Activated naive CD4-positive, alpha-beta T cell treated with anti-CD3 and anti-CD28 coated beads, Interleukin-2, amount 50 U/mL, for 24 hours (primary cell): Measurements from ENCODE around the gene ITIH2.
"Not testable (repeated sequence)": the region's sequence is repeated elsewhere in the genome, so short reads cannot be mapped to it uniquely, and the experiment has no call there.

Source experiments
- H3K27ac Mint-ChIP-seq: one replicate; pipeline ENCODE4 v1.8.0; 2021; ENCODE audit warnings: mild to moderate bottlenecking, mixed read lengths
- H3K27me3 Mint-ChIP-seq: one replicate; pipeline ENCODE4 v1.8.0; 2021; ENCODE audit warnings: mixed read lengths
- H3K36me3 Mint-ChIP-seq: one replicate; pipeline ENCODE4 v1.8.0; 2021; ENCODE audit warnings: mixed read lengths
- H3K4me1 Mint-ChIP-seq: one replicate; pipeline ENCODE4 v1.8.0; 2021; ENCODE audit warnings: mixed read lengths
- H3K4me3 Mint-ChIP-seq: one replicate; pipeline ENCODE4 v1.8.0; 2021; ENCODE audit warnings: mild to moderate bottlenecking, mixed read lengths
- H3K9me3 Mint-ChIP-seq: one replicate; pipeline ENCODE4 v1.8.0; 2021; ENCODE audit warnings: mixed read lengths

The ITIH2 gene

DNA sequence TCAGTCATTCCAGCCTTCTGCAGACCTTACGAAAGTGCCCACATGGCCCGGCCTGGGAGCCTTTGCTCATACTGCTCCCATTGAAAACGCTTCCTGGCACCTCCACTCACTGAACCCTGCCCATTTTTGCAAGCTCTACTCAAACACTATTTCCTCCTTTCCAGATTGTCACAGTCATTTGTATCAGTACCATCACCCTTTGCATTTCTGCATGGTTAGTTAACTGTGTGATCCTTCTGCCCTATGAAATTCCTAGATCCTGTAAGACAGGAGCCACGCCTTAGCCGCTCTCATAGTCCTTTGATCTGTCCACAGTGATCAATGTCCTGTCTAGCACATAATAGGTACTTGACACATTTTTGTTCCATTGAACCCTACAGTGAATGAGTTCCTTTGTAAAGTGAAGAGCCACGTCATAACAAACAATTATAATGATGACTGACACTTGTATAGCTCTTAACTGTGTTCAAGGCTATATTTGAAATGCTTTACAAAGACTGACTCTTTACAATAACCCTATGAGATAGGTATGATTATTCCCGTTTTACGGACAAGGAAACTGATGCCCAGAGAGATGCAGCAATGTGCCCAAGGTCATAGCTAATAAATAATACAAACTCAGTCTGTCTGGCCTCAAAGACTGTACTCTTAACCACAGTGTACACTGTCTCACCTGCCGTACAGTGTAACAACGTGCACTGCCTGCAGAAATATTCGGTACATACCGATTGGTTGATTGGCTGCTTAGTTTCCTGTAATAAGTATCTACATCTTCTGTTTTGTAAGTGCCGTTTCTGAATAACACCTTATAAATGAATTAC, 16.6 kb upstream of the ITIH2 start:
- Mint-ChIP-seq H3K27ac (no peak overlapping the region), H3K36me3 (peaks cover 1% of the 10 kb centered on the region), H3K4me1 (peaks cover 5% of the 10 kb centered on the region), H3K27me3 (no peaks in the 10 kb centered on the region), H3K4me3 (no peak overlapping the region), H3K9me3 (no peaks in the 10 kb centered on the region)

DNA sequence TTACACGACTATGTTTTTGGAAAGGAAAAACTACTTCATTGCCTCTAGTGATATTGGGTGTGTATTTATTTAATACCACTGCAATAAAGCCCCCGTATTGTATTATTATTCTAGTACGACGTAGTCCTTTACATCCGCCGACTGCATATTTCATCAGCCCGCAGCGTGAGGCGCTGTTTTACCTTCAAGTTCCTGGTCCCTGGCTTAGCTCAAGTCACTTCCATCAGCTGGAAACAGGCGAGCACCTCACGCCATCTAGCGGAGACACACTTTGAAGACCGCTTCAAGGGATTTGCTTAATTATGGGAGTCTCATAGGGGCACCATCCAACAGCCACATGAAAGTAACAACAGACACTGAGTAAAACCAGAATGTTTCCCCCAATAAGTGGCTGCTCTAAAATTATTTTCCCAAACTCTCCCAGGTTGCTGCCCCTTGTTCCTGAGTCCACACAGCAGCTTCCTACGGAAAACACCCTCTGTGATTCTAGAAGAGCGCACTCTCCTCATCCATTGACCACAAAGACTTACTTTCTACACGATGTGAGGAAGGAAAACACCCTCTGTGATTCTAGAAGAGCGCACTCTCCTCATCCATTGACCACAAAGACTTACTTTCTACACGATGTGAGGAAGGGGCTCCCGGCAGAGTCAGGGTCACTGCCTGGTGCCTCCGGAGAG, 15.7 kb upstream of the ITIH2 start:
- no peak overlapping the region for H3K27ac Mint-ChIP-seq
- H3K27me3 Mint-ChIP-seq: no peaks in the 10 kb centered on the region
- peaks cover 5% of the 10 kb centered on the region for H3K4me1 Mint-ChIP-seq
- peaks cover 1% of the 10 kb centered on the region for H3K36me3 Mint-ChIP-seq
- H3K4me3 Mint-ChIP-seq: no peak overlapping the region
- no peaks in the 10 kb centered on the region for H3K9me3 Mint-ChIP-seq

DNA sequence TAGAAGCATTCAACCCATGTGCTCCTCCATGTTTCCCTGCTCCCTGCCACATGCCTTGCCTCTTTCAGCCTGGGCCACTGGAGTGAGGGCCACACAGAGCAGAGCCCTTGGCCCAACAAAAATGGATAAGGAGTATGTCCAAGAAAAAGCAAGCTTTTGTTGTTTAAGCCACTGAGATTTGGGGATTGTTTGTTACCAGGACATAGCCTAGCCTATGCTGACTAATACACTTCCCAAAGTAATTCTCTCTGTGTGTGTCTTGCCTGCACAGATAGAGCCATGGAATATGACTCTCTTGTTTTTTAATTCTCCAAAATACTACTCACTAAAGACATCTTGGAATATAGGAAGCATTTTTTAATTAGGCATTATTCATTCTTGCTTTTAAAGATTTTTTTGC, 13.5 kb upstream of the ITIH2 start:
- peaks cover 5% of the 10 kb centered on the region for H3K36me3 Mint-ChIP-seq
- H3K4me3 Mint-ChIP-seq: no peak overlapping the region
- H3K9me3 Mint-ChIP-seq: peaks cover 7% of the 10 kb centered on the region
- peaks cover 5% of the 10 kb centered on the region for H3K4me1 Mint-ChIP-seq
- no peaks in the 10 kb centered on the region for H3K27me3 Mint-ChIP-seq
- no peak overlapping the region for H3K27ac Mint-ChIP-seq

DNA sequence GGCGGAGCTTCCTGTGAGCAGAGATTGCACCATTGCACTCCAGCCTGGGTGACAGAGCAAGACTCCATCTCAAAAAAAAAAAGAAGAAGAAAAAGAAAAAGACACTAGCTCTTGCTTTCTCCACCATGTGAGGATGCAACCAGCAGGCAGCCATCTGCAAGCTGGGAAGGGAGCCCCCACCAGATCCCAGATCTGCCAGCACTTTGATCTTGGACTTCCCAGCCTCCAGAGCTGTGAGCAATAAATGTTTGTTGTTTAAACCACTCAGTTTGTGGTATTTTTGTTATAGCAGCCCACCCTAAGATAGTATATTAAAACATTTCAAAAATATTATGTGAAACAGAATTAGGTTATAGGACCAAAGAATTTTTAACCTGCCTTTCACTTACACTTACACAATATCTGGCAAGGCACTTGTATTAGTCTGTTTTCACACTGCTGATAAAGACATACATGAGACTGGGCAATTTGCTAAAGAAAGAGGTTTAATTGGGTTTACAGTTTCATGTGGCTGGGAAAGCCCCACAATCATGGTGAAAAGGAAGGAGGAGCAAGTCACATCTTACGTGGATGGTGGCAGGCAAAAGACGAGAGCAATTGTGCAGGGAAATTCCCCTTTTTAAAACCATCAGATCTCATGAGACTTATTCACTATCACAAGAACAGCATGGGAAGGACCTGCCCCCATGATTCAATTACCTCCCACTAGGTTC, 12.1 kb upstream of the ITIH2 start:
- not testable (repeated sequence) for H3K36me3 Mint-ChIP-seq, H3K27ac Mint-ChIP-seq, H3K4me1 Mint-ChIP-seq, H3K4me3 Mint-ChIP-seq, H3K9me3 Mint-ChIP-seq, H3K27me3 Mint-ChIP-seq

DNA sequence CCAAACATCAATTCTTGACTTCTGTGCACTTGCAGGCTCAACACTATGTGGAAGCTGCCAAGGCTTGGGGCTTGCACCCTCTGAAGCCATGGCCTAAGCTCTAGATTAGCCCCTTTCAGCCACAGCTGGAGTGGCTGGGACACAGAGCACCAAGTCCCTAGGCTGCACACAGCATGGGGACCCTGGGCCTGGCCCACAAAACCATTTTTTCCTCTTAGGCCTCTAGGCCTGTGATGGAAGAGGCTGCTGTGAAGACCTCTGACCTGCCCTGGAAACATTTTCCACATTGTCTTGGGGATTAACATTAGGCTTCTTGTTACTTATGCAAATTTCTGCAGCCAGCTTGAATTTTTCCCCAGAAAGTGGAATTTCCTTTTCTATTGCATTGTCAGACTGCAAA, 10.7 kb upstream of the ITIH2 start:
- not testable (repeated sequence) for H3K36me3 Mint-ChIP-seq, H3K4me3 Mint-ChIP-seq, H3K9me3 Mint-ChIP-seq, H3K27me3 Mint-ChIP-seq, H3K4me1 Mint-ChIP-seq, H3K27ac Mint-ChIP-seq

DNA sequence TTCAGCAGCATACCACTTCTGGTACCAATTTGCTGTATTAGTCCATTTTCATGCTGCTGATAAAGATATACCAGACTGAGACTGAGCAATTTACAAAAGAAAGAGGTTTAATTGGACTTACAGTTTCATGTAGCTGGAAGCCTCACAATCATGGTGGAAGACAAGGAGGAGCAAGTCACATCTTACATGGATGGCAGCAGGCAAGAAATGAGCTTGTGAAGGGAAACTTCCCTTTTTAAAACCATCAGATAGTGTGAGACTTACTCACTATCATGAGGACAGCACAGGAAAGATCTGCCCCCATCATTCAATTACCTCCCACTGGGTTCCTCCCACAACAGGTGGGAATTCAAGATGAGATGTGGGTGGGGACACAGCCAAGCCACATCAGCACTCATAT, 9.9 kb upstream of the ITIH2 start:
- H3K9me3 Mint-ChIP-seq, H3K4me1 Mint-ChIP-seq, H3K4me3 Mint-ChIP-seq, H3K27ac Mint-ChIP-seq, H3K36me3 Mint-ChIP-seq, H3K27me3 Mint-ChIP-seq: not testable (repeated sequence)

DNA sequence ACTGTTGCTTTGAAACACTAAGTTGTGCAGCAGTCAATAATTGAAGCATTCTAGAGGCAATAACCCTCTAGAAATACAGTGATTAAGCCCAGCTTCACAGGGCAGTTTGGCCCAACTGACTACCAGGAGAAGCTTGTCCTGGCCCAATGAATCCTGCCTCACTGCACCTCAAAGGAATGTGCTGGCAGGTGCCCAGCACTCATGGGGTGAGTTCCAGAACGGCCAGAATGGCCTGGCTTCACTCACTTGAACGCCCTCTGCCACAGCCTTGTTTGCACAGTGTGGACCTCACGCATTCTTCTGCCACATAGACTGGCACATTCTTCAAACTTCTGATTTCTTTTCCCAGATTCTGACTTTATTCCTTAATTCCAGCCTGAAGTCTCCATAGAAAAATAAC, 6.6 kb upstream of the ITIH2 start:
- Mint-ChIP-seq H3K27ac (no peak overlapping the region), H3K27me3 (peaks cover 4% of the 10 kb centered on the region), H3K4me3 (no peak overlapping the region), H3K4me1 (no peaks in the 10 kb centered on the region), H3K36me3 (peaks cover 4% of the 10 kb centered on the region), H3K9me3 (peaks cover 7% of the 10 kb centered on the region)

DNA sequence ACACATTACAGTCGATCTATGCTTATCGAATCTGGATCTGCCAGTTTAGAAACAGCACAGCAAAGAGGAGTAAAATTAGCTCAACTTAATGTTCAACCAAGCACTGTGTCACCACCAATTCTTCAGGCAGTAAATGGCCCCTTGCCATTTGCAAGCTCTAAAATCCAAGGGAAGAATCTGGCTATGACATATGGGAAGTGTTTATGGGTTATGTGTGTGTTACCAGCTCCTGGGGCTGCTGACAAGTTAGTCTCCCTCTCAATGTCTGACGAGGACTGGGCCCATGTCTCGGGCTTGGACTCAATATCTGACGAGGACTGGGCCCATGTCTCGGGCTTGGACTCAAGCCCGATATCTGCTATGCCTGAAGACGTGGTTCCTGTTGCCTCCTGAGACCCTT, 5.7 kb upstream of the ITIH2 start:
- Mint-ChIP-seq H3K27ac (no peak overlapping the region), H3K4me3 (no peak overlapping the region), H3K4me1 (no peaks in the 10 kb centered on the region), H3K36me3 (peaks cover 4% of the 10 kb centered on the region), H3K9me3 (peaks cover 7% of the 10 kb centered on the region), H3K27me3 (peaks cover 6% of the 10 kb centered on the region)

DNA sequence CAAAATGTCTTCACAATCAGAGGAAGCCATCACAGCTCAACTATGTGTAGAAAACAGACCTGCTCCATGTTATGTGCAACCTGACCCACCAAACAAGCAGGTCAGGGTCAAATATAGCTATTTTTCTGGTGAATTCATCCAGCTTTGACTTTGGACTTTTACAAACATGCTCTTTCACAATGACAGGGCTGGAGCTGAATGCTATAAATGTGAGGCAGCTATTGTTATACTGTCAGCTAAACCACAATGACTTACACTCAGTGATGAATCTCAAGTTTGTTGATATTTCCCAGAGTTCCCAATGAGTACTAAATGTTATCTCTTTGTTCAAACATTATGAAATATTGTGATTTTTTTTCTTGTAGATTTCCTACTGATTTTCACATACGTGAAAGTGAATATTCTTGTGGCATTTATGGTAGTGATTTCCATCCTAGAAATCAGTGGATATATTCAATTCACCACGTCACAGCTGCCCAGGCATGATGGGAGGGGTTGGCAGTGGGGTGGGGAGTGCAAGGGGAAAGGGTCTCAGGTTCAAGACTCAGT, 2.5 kb upstream of the ITIH2 start:
- Mint-ChIP-seq H3K4me3 (no peak overlapping the region), H3K27ac (no peak overlapping the region), H3K27me3 (peaks cover 18% of the 10 kb centered on the region), H3K4me1 (no peaks in the 10 kb centered on the region), H3K36me3 (no peaks in the 10 kb centered on the region), H3K9me3 (no peaks in the 10 kb centered on the region)

DNA sequence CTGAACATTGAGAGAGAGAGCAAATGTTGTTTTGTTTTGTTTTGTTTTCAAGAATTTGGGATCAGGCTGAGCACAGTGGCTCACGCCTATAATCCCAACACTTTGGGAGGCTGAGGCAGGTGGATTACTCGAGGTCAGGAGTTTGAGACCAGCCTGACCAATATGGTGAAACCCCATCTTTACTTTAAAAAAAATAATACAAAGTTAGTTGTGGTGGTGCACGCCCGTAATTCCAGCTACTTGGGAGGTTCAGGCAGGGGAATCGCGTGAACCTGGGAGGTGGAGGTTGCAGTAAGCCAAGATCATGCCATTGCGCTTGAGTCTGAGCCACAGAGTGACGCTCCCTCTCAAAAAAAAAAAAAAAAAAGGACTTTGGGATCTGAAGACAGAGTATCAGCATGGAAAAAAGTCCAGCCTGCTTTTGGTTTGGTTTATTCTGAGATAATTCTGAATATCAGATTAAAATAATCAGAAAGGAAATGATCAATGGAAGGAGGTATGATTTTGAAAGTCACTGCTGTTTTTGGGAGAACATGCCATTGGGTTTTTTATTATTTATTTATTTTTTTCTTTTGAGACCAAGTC, 1.9 kb upstream of the ITIH2 start:
- no peaks in the 10 kb centered on the region for H3K36me3 Mint-ChIP-seq
- no peaks in the 10 kb centered on the region for H3K9me3 Mint-ChIP-seq
- H3K27me3 Mint-ChIP-seq: peaks cover 18% of the 10 kb centered on the region

DNA sequence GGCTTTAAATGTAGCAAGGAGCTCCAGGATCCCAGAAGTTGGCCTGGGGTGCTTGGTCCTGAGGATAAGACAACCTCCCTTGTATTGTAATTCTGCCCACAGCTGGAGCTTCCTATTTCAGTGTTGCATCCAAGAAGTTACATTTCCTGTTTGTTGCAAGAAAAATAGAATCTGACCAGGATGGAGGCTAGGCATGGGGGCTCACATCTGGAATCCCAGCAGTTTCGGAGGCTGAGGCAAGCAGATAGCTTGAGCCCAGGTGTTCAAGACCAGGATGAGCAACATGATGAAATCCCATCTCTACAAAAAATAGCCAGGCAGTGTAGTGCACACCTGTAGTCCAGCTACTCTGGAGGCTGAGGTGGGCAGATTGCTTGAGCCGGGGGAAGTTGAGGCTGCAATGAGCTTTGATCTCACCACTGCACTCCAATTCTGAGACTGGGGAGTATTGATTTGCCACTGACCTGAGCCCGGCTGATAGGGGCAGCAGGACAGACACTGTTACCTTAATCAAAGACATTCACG, 766 bp upstream of the ITIH2 start:
- Mint-ChIP-seq H3K36me3 (no peaks in the 10 kb centered on the region), H3K27ac (no peak overlapping the region), H3K4me3 (no peak overlapping the region)

More for the DNA sequence above, 1.9 kb upstream of the ITIH2 start:
- Mint-ChIP-seq H3K4me3 (no peak overlapping the region), H3K4me1 (no peaks in the 10 kb centered on the region), H3K27ac (no peak overlapping the region)

DNA sequence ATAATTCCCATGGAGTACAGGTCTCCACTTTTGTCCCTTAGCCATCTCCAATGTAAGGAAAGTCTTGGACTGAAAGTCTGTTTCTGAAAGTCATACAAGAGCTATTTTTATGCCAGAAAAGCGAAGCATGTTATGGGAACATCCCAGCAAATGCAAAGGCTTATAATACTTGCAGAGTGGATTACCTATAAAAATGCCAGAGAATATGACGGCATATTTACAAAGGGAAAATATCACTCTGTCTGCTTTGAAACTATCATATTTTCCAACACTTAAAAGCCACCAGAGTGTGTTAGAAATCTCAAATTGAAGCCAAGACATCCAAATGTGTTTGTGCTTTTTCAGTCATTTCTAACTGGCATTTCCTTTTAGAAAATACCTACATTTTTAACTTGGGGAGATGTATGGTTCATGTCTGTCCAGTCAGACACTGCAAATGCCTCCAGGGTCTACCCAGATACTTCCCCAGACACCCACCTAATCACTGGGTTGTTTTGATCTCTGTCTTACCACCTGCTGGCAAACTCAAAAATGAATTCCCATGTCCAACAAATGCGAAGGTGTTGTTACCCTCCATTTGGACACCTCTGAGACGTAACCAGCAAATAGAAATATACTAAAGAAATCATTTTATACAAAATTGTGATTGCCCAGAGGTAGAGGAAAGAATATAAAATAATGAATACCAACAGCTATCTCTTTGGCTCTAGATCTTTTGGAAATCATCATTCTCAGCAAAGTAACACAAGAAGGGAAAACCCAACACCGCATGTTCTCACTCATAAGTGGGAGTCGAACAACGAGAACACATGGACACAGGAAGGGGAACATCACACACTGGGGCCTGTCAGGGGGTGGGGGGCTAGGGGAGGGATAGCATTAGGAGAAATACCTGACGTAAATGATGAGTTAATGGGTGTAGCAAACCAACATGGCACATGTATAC, 1.2 kb downstream of the ITIH2 start:
- Mint-ChIP-seq H3K36me3 (no peaks in the 10 kb centered on the region), H3K9me3 (no peaks in the 10 kb centered on the region), H3K4me1 (no peaks in the 10 kb centered on the region), H3K4me3 (no peak overlapping the region), H3K27ac (no peak overlapping the region), H3K27me3 (peaks cover 20% of the 10 kb centered on the region)

More for the DNA sequence above, 766 bp upstream of the ITIH2 start:
- Mint-ChIP-seq H3K27me3 (peaks cover 18% of the 10 kb centered on the region), H3K9me3 (no peaks in the 10 kb centered on the region), H3K4me1 (no peaks in the 10 kb centered on the region)

DNA sequence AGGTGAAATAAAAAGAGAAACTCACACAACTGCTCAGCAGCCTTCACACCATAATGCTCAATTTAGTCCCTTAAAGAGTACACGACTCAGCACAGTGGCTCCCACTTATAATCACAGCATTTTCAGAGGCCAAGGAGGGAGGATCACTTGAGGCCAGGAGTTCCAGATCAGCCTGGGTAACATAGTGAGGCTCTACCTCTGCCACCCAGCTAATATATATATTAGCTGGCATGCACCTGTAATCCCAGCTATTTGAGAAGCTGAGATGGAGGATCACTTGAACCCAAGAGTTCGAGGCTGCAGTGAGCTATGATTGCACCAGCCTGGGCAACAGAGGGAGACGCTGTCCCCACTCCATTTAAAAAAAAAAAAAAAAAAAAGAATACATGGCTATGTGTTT, 2.2 kb downstream of the ITIH2 start:
- H3K27ac Mint-ChIP-seq: no peak overlapping the region

DNA sequence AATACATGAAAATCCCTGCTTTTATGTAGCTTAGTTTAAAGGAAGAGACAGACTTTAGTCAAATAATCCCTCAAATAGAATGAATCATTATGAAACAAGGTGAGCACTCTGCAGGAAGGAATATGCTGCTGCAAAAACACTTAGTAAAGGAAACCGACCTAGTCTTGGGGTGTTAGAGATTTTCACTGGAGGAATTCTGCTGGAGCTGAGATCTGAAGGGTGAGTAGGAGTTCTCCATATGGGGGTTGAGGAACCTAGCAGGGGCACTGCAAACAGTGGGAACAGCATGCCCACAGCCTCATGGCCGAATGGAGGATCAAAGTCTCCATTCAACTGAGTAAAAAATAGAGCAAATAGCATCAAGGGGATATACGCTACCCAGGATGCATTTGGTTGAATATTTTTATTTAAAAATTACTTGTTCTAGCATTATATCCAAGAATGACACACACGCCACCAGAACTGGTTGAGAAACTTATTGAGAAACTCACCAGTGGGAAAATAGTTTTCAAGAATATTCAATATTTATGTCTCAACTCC, 3.5 kb downstream of the ITIH2 start:
- H3K4me3 Mint-ChIP-seq: no peak overlapping the region
- peaks cover 18% of the 10 kb centered on the region for H3K27me3 Mint-ChIP-seq
- H3K36me3 Mint-ChIP-seq: no peaks in the 10 kb centered on the region
- no peaks in the 10 kb centered on the region for H3K9me3 Mint-ChIP-seq
- no peaks in the 10 kb centered on the region for H3K4me1 Mint-ChIP-seq
- no peak overlapping the region for H3K27ac Mint-ChIP-seq

More for the DNA sequence above, 2.2 kb downstream of the ITIH2 start:
- no peak overlapping the region for H3K4me3 Mint-ChIP-seq
- no peaks in the 10 kb centered on the region for H3K4me1 Mint-ChIP-seq
- H3K9me3 Mint-ChIP-seq: no peaks in the 10 kb centered on the region
- no peaks in the 10 kb centered on the region for H3K36me3 Mint-ChIP-seq
- H3K27me3 Mint-ChIP-seq: peaks cover 20% of the 10 kb centered on the region
